Right renal cortex interstitium (tissue), 3 donors: ENCODE data around the gene DTX1. TPM values are rescaled to one million over a fixed set of nuclear protein-coding genes. Genes with fewer than 3 reads are reported as not detected.

Experiments
- DNase-seq, 3 donors: peaks; one replicate each; pipeline ENCODE4 v3.0.0-alpha.2; 2013; ENCODE audit warnings: low read depth in 3 of 3, low spot score in 2 of 3
- polyA plus RNA-seq, 3 donors: library from polyadenylated mRNA; unstranded; fragments of 120-200 nt; gene quantifications; one replicate each; pipeline ENCODE4 v1.2.1, GENCODE V29; 2013; ENCODE audit not compliant: insufficient read length in 3 of 3

The DTX1 gene
- polyA plus RNA-seq, 3 donors, result 10.3 to 11.0 (median 10.3) TPM

DNA sequence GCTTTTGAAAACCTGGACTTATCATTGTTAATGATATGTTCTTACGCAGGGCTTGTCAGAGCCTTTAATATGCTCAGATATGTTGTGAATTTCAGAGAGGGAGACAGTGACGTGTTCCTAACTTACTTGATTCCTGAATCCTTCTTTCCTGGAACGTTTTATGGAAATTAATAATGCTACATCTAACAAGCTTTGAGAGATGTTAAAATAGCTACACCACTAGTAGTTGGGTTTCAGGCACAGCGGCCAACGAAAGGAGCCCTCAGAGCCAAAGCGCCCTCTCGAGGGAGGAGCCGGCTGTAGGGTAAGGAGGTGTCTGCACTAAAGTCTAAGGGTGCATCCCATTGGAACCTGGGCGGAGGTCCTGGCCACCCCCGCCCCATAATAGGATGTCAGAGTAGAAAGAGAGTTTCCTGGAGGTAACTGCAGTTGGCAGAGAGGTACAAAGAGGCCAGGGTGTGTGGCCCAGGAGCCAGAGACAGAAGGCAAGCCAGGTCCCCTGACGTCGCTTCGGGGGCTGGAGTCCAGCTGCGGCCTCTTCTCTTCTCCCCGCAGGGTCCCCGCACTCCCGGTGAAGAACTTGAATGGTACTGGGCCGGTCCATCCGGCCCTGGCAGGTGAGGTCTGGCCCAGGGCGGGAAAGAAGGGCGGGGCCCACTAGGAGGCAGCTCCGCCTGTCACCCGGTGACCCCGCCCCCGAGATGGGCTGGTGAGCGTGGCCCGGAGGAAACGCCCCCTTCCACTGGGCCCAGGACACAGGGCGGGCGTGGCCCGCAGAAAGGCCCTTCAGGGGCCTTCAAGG lies 36.3 kb downstream of the DTX1 start:
- DNase-seq, result no peak

DNA sequence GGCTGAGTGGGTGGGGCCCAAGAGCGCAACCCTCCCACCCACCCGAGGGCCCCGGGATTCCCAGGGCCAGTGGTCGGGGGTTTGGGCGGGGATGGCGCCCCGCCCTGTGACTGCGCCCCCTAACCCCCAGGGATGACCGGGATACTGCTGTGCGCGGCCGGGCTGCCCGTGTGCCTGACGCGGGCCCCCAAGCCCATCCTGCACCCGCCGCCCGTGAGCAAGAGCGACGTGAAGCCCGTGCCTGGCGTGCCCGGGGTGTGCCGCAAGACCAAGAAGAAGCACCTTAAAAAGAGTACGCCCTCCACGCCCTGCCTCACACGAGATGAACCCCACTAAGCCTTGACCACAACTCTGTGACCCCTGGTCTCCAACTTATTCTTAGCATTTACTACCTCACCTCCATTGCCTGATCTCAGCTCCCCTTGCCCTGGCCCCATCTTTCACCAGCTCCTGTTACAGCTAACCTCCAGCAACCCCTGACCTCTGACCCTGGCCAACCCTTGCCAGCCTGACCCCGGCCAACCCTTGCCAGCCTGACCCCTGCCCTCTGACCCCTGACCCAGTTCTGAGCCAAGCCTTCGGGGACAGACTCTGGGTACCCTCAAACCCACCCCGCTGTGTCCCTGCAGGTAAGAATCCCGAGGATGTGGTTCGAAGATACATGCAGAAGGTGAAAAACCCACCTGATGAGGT lies 37.0 kb downstream of the DTX1 start:
- DNase-seq, result no peak

DNA sequence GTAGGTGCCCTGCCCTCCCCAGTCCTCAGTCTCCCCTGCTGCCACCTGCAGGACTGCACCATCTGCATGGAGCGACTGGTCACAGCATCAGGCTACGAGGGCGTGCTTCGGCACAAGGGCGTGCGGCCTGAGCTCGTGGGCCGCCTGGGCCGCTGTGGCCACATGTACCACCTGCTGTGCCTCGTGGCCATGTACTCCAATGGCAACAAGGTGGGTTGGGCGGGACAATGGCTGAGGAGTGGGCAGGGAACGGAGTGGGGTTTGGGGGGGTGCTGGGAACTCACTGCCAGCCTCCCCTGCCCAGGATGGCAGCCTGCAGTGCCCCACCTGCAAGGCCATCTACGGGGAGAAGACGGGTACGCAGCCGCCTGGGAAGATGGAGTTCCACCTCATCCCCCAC lies 38.2 kb downstream of the DTX1 start:
- no peak for DNase-seq

DNA sequence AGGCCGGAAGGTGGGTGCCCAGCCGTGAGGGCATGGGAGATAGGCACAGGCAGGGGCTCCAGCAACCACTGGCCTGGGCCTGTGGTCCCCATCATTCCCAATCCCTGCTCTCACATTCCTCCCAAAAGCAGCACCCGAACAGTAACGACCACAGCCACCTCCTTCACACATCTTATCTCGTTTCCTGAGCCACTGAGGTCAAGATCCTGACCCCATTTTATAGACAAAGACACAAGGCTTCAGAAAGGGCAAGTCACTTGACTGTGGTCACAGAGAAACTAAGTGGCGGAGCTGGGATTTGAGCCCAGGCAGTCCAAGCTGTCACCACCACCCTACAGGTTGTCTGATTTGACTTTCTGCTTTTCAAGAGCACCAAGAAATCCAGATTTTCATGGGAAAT lies 38.9 kb downstream of the DTX1 start:
- no peak for DNase-seq

DNA sequence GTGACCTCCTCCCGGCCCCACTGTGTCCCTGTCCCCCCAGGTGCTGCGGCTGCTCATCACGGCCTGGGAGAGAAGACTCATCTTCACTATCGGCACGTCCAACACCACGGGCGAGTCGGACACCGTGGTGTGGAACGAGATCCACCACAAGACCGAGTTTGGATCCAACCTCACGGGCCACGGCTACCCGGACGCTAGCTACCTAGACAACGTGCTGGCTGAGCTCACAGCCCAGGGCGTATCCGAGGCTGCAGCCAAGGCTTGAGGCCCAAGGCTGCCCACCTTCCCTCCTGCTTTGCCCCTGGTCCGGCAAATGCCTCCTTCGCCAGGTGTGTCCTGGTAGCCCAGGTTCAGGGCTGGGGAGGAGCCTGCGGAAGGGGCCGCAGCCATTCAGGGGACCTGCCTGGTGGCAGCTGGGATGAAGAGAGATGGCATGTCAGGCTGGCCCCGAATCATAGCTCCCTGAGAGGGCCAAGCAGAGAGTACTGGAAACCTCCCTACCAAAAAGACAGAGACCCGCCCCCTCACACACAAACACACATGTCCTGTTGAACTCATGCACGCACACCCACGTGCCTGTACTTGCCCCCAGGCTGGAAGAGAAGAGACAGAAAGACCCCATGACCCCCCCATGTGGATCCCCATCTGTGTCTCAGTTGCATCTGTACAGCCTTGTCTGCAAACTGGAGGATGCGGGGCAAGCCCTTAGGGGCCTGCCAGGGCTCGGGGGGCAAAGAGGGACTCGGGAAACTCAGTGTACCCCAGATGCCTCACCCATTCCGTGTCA lies 40.3 kb downstream of the DTX1 start:
- DNase-seq, result no peak

DNA sequence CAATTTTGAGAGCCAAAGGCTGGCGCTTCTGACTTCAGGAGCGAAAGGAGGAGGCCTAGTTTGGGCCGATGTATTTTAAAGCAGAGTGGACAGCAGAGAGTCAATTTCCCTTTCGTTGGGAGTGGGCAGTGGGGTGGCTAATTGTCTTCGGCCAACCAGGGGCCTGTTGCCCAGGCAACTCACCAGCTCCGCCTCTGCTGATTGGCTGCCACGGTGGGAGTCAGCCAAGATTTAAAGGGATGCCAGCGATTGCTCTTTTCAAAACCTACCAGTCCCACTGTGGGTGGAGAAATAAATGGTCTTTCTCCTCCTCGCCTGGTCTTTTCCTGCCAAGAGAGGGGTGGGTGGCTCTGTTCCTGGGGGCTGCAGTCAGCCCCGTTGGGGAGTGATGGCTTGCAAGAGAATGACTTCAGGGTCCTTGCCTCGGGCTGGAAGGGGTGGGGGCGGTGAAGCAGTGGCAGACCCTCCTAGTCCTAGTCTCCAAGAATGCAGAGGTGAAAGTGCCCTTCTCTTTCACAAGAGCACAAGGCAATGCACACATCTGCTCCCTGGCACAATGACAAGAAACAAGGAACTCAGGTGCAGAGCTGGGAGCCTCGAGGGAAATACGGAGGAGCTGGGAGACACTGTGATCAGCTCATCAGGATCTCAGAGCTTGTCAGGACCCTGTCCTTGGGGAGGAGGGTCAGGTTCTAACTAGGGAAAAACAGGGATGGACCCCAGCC lies 41.3 kb downstream of the DTX1 start:
- no peak for DNase-seq

DNA sequence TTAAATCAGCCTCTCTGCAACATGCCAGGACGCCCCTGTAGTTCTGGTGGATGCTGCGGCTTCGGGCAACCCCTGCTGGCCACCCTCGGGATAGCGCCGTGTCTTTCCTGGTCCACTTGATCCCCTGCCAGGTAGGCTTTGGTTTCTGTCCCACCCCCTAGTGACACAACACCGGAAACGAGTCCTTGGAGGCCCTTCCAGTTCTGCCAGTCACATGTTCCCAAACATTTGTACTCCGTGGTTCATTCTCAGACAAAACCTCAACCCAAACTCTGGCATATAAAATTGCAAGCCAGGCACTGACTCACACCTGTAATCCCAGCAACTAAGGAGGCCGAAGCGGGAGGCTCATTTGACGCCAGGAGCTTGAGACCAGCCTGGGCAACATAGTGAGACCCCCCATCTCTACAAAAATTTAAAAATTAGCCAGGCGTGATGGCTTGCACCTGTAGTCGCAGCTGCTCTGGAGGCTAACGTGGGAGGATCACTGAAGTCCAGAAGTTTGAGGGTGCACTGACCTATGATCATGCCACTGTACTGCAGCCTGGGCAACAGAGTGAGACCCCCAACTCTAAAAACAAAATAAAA lies 42.0 kb downstream of the DTX1 start:
- peak in 2 of 3 donors; percentile 64 to 67 for DNase-seq

DNA sequence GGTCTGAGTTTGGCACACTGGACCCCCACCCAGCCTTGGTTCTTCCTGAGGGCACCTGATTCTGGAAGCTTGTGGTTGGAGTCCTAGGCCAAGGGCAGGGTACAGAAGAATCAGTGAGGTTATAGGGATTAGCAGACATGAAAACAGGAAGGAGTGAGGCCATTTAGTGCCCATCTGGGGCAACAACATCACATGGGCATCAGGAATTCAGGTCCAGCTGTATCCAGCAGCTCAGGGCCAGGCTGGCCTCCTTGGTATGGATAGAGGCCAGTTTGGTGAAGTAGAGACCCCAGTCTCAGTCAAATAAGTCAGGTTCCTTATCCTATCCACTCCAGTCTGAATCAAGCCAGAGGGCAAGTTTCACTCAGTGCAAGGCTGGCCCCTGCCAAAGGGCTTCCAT lies 42.8 kb downstream of the DTX1 start:
- DNase-seq, result no peak

DNA sequence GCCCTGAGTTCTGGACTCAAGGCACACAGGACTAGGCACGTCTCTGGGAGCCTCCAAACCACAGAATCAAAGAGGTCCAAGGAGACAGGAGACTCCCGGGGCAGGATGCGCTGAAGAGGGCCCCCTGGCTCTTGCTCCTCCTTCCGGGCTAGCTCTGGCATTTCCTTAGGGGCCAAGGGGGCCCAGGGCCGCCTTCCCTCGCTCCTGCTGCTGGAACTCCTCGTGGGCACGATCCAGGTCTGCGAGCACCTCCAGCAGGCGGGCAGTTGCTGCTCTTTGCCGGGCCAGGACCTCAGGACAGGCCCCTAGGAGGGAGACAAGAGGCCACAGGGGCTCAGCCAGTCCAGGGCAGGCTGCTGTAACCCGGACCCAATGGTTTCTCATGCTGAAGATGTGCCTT lies 43.2 kb downstream of the DTX1 start:
- no peak for DNase-seq

DNA sequence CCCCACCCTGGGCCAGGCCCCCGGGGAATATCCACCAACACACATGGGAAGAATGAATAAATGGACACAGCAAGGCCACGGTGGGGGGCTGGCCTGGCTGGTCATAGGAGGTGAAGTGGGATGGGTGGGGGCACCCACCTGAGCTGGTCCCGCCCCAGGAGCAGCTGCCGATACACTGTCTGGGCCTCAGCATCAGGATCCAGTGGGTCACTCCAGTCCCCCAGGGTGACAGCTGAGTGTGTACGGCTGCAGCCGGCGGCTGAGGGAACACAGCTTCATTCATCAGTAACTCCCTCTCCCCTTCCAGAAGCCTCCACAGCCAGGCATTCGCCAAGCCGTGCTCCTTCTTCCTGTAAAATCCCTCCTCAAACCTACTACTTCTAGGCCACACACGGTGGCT lies 45.2 kb downstream of the DTX1 start:
- DNase-seq, result no peak

DNA sequence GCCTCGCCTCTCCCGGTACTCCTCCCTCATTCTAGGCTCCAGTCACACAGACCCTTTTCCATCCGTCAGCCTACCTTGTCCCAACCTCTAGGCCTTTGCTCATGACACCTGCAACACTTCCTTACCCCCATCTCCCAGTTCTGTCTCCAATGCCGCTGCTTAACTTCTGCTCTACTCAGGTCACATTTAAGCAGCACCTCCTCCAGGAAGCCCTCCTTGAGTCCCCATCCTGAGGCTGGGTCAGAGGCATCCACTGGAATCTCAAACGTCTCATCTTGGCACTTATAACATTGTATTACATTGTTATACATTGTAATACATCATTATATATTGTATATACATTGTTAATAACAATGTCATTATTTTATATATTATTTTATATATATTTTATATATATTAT lies 46.3 kb downstream of the DTX1 start:
- no peak for DNase-seq

DNA sequence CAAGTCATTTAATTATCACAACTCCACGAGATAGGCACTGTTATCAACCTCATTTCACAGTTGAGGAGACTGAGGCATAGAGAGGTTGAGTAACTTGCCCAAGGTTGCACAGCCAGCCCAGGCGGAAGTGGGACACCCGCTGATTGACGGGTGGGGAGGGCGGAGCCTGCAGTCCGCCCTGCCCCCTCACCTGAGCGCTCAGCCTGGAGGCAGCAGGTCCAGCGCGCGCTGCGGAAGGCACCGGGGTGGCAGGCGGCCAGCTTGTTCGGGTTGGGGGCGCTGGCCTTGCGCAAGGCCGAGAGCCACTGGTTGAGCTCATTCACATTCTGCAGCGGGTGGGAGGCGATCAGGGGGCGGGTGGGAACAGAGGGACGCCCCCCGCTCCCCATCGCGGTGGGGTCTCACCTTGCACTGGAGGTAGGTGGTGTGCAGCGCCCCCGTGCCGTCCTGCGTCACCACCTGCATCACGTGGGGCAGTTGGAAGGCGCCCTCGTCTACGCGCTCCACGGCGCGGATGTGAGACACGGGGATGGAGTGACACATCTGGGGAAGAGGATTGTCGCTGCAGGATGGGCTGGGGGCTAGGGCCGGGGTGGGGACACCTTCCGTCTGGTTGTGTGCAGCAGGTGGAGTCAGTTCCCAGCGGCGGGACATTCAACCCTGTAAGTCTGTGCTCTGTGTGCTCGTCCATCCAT lies 47.4 kb downstream of the DTX1 start:
- no peak for DNase-seq

DNA sequence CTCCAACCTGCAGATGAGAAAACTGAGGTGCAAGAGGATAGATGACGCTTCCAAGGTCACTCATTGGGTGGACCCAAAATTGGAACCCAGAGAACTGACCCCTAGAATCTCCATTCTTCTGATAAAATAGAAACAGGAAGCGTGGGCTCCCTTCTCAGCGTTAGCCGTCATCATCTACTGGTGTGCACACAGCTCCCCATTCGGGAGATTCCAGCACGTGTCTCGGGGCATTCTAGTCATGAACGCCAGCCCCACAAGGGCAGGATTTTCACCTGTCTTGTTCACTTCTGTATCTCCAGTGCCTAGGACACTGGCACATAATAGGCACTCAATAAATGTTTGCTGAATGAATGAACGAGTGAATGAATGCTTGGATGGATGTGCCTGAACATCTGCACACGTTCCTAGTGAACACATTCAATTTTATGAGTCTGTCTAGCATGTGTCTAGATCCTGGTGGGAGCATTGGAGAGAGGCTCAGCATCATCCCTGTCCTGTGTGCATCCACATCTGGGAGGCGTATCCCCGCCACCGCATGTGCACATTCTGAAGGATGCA lies 48.5 kb downstream of the DTX1 start:
- DNase-seq, result no peak

DNA sequence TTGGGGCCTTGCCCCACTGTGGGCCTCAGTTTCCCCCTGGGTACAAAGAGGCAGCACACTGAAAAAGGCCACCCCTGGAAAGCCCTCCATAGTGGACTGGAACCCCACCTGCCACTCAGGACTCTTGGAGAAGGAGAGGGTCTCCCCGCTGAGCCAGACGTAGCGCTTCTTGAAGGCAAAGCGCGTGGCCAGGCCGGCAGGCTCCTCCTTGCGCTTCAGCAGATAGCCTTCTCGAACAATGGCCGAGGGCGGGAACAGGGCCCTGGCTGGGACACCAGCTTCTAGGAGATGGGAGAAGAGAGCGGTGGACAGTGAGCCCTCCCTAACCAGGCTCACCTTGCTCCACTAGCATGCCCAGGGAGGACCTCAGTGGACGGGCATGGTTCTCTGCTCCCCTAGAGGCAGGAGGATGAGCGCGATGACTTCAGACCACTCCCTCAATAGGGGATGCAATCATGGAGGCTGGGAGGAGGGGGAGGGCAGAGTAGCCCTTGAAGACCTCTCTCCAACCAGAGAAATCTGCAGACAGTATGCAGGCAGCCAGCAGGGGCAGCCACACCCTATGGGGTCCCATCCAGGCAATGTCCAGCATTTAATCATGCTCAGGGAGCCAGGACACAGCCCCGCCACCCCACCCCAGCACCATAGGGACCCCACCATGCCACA lies 49.2 kb downstream of the DTX1 start:
- DNase-seq, result no peak

DNA sequence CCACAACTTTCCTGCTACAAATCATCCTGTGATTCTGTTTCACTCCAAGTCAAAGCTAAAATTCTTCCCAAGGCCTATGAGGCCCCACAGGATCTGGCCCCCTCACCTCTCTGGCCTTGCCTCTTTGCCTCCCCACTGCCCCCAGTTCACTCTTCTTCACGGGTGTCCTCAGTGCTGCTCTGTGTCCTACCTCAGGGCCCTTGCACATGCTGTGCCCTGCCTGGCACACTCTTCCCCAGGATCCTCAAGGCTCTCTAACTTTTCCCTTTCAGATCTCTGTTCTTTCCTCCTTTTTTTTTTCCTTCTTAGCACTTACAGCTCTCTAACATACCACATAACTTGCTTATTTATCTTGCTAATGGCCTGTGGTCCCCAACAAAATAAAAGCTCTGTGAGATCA lies 49.8 kb downstream of the DTX1 start:
- no peak for DNase-seq

DNA sequence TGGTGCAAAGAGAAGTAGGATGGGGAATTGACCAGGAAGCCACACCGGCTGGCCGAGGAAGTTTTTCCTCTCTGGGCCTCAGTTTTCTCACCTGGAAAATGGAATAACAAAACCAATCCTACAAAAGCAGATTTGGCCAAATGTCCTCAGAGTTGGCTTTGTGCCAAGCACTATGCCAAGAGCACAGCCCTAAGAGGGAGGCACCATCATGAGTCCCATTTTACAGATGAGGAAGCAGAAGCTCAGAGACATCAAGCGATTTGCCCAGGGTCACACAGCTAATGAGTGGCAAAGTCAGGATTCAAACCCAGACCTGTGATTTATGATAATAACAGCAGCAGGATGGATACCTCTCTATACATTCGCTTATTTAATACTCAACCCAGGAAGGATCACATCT lies 51.8 kb downstream of the DTX1 start:
- no peak for DNase-seq

DNA sequence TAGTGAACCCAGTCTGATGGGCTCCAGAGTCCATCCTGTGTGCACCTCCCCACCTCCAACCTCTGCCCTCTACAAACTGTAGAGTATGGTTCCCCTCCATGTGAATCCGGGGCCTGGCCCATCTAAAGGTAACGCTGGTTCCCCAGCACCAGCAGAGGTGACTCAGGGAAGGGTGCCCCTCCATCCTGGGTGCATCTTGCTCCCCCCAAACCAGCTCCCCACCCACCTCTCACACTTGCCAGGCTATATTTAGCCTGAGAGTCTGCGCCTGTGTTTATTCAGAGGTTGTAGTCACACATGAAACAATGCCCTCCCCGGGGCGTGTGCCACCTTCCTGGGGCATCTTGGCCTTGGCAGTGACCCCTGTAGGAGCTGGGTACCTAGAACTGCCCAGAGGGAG lies 52.8 kb downstream of the DTX1 start:
- no peak for DNase-seq

DNA sequence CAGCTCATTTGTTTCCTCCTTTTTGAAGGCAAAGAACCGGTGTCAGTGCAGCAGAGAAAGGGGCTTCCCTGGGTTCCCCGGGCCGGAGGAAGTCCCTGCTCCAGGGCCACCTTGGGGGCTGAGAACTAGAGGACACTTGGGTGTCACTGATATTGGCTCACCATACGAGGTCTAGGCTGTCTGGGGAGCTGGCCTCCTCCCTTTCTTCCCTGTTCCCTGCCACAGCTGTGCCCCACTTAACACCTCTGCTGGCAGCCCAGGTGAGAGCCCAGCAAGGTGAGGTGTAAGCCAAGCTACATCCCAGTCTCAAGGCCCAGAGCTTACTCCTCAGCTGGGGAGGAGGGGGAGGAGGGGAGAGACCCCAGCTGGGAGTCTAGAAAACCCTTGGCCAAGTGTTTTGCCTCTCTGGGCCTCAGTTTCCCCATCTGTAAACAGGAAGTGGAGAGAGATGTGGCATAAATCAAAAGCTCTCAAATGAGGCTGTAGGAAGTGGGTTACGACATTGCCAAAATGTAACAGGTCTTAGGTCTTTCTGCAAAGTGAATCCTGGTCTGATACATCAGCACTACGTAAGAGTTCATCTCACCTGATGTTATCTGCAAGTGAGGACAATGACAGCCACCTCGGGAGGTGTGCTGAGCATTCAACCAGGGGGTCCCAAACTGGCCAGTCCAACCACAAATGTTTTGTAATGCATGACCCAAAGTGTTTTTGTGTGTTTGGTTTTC lies 53.5 kb downstream of the DTX1 start:
- DNase-seq, result no peak
